ENCODE results near the gene MACROD2. TPM values are rescaled to one million over a fixed set of nuclear protein-coding genes. Genes with fewer than 3 reads are reported as not detected.

The MACROD2 gene
- total and polyA plus RNA-seq, 2 donors (not counting 1 experiment from before 2014, with no cell fraction given): 5.3 to 6.7 TPM

GRCh38 chr20:14597206-14597715, 601.9 kb downstream of the MACROD2 start:
- H3K27ac ChIP-seq (ENCODE audit: low read length in 2 of 2): no peak overlapping the region
- ChIA-PET POLR2A (no interaction called here), CTCF (no interaction called here)

GRCh38 chr20:14599613-14600012, 604.3 kb downstream of the MACROD2 start:
- Histone ChIP-seq H2AFZ (ENCODE audit: insufficient read depth, low read depth, low read length, poor library complexity, severe bottlenecking) (no peak overlapping the region), H3K27ac (ENCODE audit: low read length in 2 of 2) (no peak overlapping the region), H3K4me2 (replicated peaks; ENCODE audit: low read depth, low read length, poor library complexity, severe bottlenecking) (no peak overlapping the region), H3K27me3 (replicated peaks in 1 of 4; ENCODE audit: control extremely low read depth in 1 of 4, control insufficient read depth in 3 of 4, insufficient read depth in 4 of 4, low read length in 3 of 4) (no peaks in the 10 kb centered on the region), H3K9ac (ENCODE audit: low read length) (no peak overlapping the region), H4K20me1 (ENCODE audit: control insufficient read depth, insufficient read depth, low read length, poor library complexity, severe bottlenecking) (no peaks in the 10 kb centered on the region), H3K79me2 (ENCODE audit: control insufficient read depth, insufficient read depth, low read length) (no peaks in the 10 kb centered on the region), H3K36me3 (replicated peaks in 1 of 2; ENCODE audit: control extremely low read depth in 1 of 2, control insufficient read depth in 1 of 2, extremely low read depth in 1 of 2, insufficient read depth in 2 of 2, low read length in 1 of 2) (no peaks in the 10 kb centered on the region), H3K4me3 (ENCODE audit: control extremely low read depth in 1 of 5, extremely low read depth in 1 of 5, insufficient read depth in 1 of 5, low read depth in 2 of 5, low read length in 4 of 5) (no peak overlapping the region), H3K9me3 (ENCODE audit: control extremely low read depth in 1 of 3, control insufficient read depth in 2 of 3, insufficient read depth in 1 of 3, low read length in 2 of 3) (peaks cover 0 to 1% (median 0%) of the 10 kb centered on the region in 3 donors), H3K4me1 (ENCODE audit: control insufficient read depth in 2 of 2, insufficient read depth in 2 of 2, low read length in 2 of 2) (no peaks in the 10 kb centered on the region)
- WGBS (ENCODE audit: insufficient coverage): 86% methylated on average over 3 of the region's 3 CpGs
- Mint-ChIP-seq H3K9me3 (ENCODE audit: insufficient read depth) (no peaks in the 10 kb centered on the region), H3K4me1 (no peaks in the 10 kb centered on the region), H3K27ac (no peak overlapping the region), H3K27me3 (peaks cover 7% of the 10 kb centered on the region), H3K4me3 (no peak overlapping the region)
- DNase-seq: no peak
- ATAC-seq (ENCODE audit: low read depth): no peak
- intact Hi-C loops (cut with micrococcal nuclease): no loop called here
- POLR2A ChIA-PET: no interaction called here
- TF ChIP-seq CTCF (IDR thresholded peaks at IDR 0.05) (no peak), EZH2 (IDR thresholded peaks at IDR 0.05; ENCODE audit: borderline replicate concordance, insufficient read depth, low read depth, low read length, poor library complexity, severe bottlenecking) (no peak)
- CTCF ChIA-PET: no interaction called here

More at GRCh38 chr20:14597206-14597715, 601.9 kb downstream of the MACROD2 start:
- Histone ChIP-seq H3K79me2 (ENCODE audit: control insufficient read depth, insufficient read depth, low read length) (no peaks in the 10 kb centered on the region), H2AFZ (ENCODE audit: insufficient read depth, low read depth, low read length, poor library complexity, severe bottlenecking) (no peak overlapping the region), H4K20me1 (ENCODE audit: control insufficient read depth, insufficient read depth, low read length, poor library complexity, severe bottlenecking) (no peaks in the 10 kb centered on the region), H3K4me1 (ENCODE audit: control insufficient read depth in 2 of 2, insufficient read depth in 2 of 2, low read length in 2 of 2) (no peaks in the 10 kb centered on the region), H3K36me3 (replicated peaks in 1 of 2; ENCODE audit: control extremely low read depth in 1 of 2, control insufficient read depth in 1 of 2, extremely low read depth in 1 of 2, insufficient read depth in 2 of 2, low read length in 1 of 2) (no peaks in the 10 kb centered on the region), H3K4me2 (replicated peaks; ENCODE audit: low read depth, low read length, poor library complexity, severe bottlenecking) (no peak overlapping the region), H3K9ac (ENCODE audit: low read length) (no peak overlapping the region), H3K9me3 (ENCODE audit: control extremely low read depth in 1 of 3, control insufficient read depth in 2 of 3, insufficient read depth in 1 of 3, low read length in 2 of 3) (peaks cover 0 to under 1% (median 0%) of the 10 kb centered on the region in 3 donors), H3K27me3 (replicated peaks in 1 of 4; ENCODE audit: control extremely low read depth in 1 of 4, control insufficient read depth in 3 of 4, insufficient read depth in 4 of 4, low read length in 3 of 4) (no peaks in the 10 kb centered on the region), H3K4me3 (ENCODE audit: control extremely low read depth in 1 of 5, extremely low read depth in 1 of 5, insufficient read depth in 1 of 5, low read depth in 2 of 5, low read length in 4 of 5) (no peak overlapping the region)
- Mint-ChIP-seq H3K4me3 (no peak overlapping the region), H3K27me3 (peaks cover 7% of the 10 kb centered on the region), H3K4me1 (no peaks in the 10 kb centered on the region), H3K27ac (no peak overlapping the region), H3K9me3 (ENCODE audit: insufficient read depth) (no peaks in the 10 kb centered on the region)
- intact Hi-C loops (cut with micrococcal nuclease): no loop called here
- ATAC-seq (ENCODE audit: low read depth): no peak
- no peak for DNase-seq
- TF ChIP-seq CTCF (IDR thresholded peaks at IDR 0.05) (no peak), EZH2 (IDR thresholded peaks at IDR 0.05; ENCODE audit: borderline replicate concordance, insufficient read depth, low read depth, low read length, poor library complexity, severe bottlenecking) (no peak)
